Measurements from ENCODE around the gene KRTAP5-4. TPM values are rescaled to one million over a fixed set of nuclear protein-coding genes. Genes with fewer than 3 reads are reported as not detected.

Gene KRTAP5-4
- total RNA-seq, 4 donors from 2014 or later = not detected

GRCh38 chr11:1652442-1652770 is 30.5 kb upstream of the KRTAP5-4 start:
- TF ChIP-seq EP300 (IDR thresholded peaks at IDR 0.05) = no peak
- no peak for TF ChIP-seq POLR2A (IDR thresholded peaks at IDR 0.05)
- TF ChIP-seq POLR2AphosphoS5 (IDR thresholded peaks at IDR 0.05) = no peak
- TF ChIP-seq CTCF (IDR thresholded peaks at IDR 0.05) = no peak
- Histone ChIP-seq H3K4me1 (peaks cover 0 to 6% (median 0%) of the 10 kb centered on the region in 3 donors), H3K27me3 (peaks cover 30% of the 10 kb centered on the region), H3K27ac (no peak overlapping the region), H3K36me3 (no peaks in the 10 kb centered on the region), H3K4me3 (no peak overlapping the region), H3K9me3 (no peaks in the 10 kb centered on the region)
- no peak for ATAC-seq
- WGBS, 2 donors (ENCODE audit: low coverage in 1 of 2) = 51% methylated on average over 19 of the region's 20 CpGs; no CpG with 5 or more reads in 1 of the 2 donors

GRCh38 chr11:1652026-1652425 is 30.1 kb upstream of the KRTAP5-4 start:
- Histone ChIP-seq H3K36me3 (no peaks in the 10 kb centered on the region), H3K4me3 (no peak overlapping the region), H3K9me3 (no peaks in the 10 kb centered on the region), H3K4me1 (peaks cover 0 to 6% (median 0%) of the 10 kb centered on the region in 3 donors), H3K27me3 (peaks cover 30% of the 10 kb centered on the region), H3K27ac (no peak overlapping the region)
- no peak for TF ChIP-seq CTCF (IDR thresholded peaks at IDR 0.05)
- no peak for TF ChIP-seq POLR2AphosphoS5 (IDR thresholded peaks at IDR 0.05)
- TF ChIP-seq POLR2A (IDR thresholded peaks at IDR 0.05) = no peak
- no peak for TF ChIP-seq EP300 (IDR thresholded peaks at IDR 0.05)
- ATAC-seq = no peak
- WGBS, 2 donors (ENCODE audit: low coverage in 1 of 2) = 61% methylated on average over 3 of the region's 19 CpGs; no CpG with 5 or more reads in 1 of the 2 donors

- Histone ChIP-seq H3K9me3 (no peaks in the 10 kb centered on the region), H3K36me3 (no peaks in the 10 kb centered on the region), H3K27ac (no peak overlapping the region), H3K4me1 (peaks cover 0 to 6% (median 0%) of the 10 kb centered on the region in 3 donors), H3K27me3 (peaks cover 30% of the 10 kb centered on the region), H3K4me3 (no peak overlapping the region)
- ATAC-seq = no peak
- 67 to 77% methylated on average over 1 to 4 of the region's 7 CpGs for WGBS, 2 donors (ENCODE audit: low coverage in 1 of 2)
- TF ChIP-seq EP300 (IDR thresholded peaks at IDR 0.05) (no peak), POLR2A (IDR thresholded peaks at IDR 0.05) (no peak), CTCF (IDR thresholded peaks at IDR 0.05) (no peak), POLR2AphosphoS5 (IDR thresholded peaks at IDR 0.05) (no peak)
These were observed 29.6 kb upstream of the KRTAP5-4 start for GRCh38 chr11:1651411-1651980.

- WGBS, 2 donors (ENCODE audit: low coverage in 1 of 2) = 60% methylated on average over 2 of the region's 5 CpGs; no CpG with 5 or more reads in 1 of the 2 donors
- no peaks in the 10 kb centered on the region for H3K36me3 ChIP-seq
- H3K27ac ChIP-seq = no peak overlapping the region
- H3K27me3 ChIP-seq = peaks cover 24% of the 10 kb centered on the region
- no peak for TF ChIP-seq CTCF (IDR thresholded peaks at IDR 0.05)
- TF ChIP-seq POLR2A (IDR thresholded peaks at IDR 0.05) = no peak
- no peak for TF ChIP-seq POLR2AphosphoS5 (IDR thresholded peaks at IDR 0.05)
- no peak for TF ChIP-seq EP300 (IDR thresholded peaks at IDR 0.05)
- no peak for ATAC-seq
- H3K4me3 ChIP-seq = no peak overlapping the region
- H3K4me1 ChIP-seq = peaks cover 0 to 6% (median 0%) of the 10 kb centered on the region in 3 donors
- no peaks in the 10 kb centered on the region for H3K9me3 ChIP-seq
These were observed 29.0 kb upstream of the KRTAP5-4 start for GRCh38 chr11:1650918-1651262.
